Measurements from ENCODE around the gene FRAT2. TPM values are rescaled to one million over a fixed set of nuclear protein-coding genes. Genes with fewer than 3 reads are reported as not detected.

Gene FRAT2
- total and polyA plus RNA-seq, 8 donors: 7.4 to 30.2 (median 8.6) TPM

- Histone ChIP-seq H3K36me3 (no peaks in the 10 kb centered on the region), H3K27me3 (no peaks in the 10 kb centered on the region), H3K4me3 (no peak overlapping the region), H3K4me1 (peaks cover 0 to 30% of the 10 kb centered on the region in 2 donors), H3K27ac (no peak overlapping the region), H3K9me3 (no peaks in the 10 kb centered on the region)
- no peak for TF ChIP-seq CTCF (IDR thresholded peaks at IDR 0.05)
- no peak for ATAC-seq
- intact Hi-C loops (cut with DNase I): no loop called here
- no peak for DNase-seq
These were observed 21.6 kb downstream of the FRAT2 start for GRCh38 chr10:97312897-97313296.

- TF ChIP-seq CTCF (IDR thresholded peaks at IDR 0.05): no peak
- Histone ChIP-seq H3K27ac (no peak overlapping the region), H3K9me3 (no peaks in the 10 kb centered on the region), H3K27me3 (no peaks in the 10 kb centered on the region), H3K4me3 (no peak overlapping the region), H3K36me3 (no peaks in the 10 kb centered on the region), H3K4me1 (peaks cover 0 to 18% of the 10 kb centered on the region in 2 donors)
- no peak for DNase-seq
- ATAC-seq: no peak
- intact Hi-C loops (cut with DNase I): no loop called here
These were observed 23.4 kb downstream of the FRAT2 start for GRCh38 chr10:97311111-97311626.

GRCh38 chr10:97307866-97308780, 26.4 kb downstream of the FRAT2 start:
- no peak overlapping the region for H3K4me3 ChIP-seq
- intact Hi-C loops (cut with DNase I): no loop called here
- no peak for TF ChIP-seq CTCF (IDR thresholded peaks at IDR 0.05)
- no peak overlapping the region for H3K27ac ChIP-seq
- no peaks in the 10 kb centered on the region for H3K27me3 ChIP-seq
- DNase-seq: no peak
- peaks cover 0 to 3% of the 10 kb centered on the region in 2 donors for H3K4me1 ChIP-seq
- H3K36me3 ChIP-seq: no peaks in the 10 kb centered on the region
- ATAC-seq: no peak
- no peaks in the 10 kb centered on the region for H3K9me3 ChIP-seq

- H3K36me3 ChIP-seq: no peaks in the 10 kb centered on the region
- H3K4me3 ChIP-seq: no peak overlapping the region
- intact Hi-C loops (cut with DNase I): no loop called here
- ATAC-seq (no peak), DNase-seq (no peak)
- H3K27ac ChIP-seq: no peak overlapping the region
- H3K4me1 ChIP-seq: peaks cover 0 to 3% of the 10 kb centered on the region in 2 donors
- H3K27me3 ChIP-seq: no peaks in the 10 kb centered on the region
- no peaks in the 10 kb centered on the region for H3K9me3 ChIP-seq
- TF ChIP-seq CTCF (IDR thresholded peaks at IDR 0.05): no peak
These were observed 27.1 kb downstream of the FRAT2 start for GRCh38 chr10:97307441-97307840.

- Histone ChIP-seq H3K27me3 (no peaks in the 10 kb centered on the region), H3K4me3 (no peak overlapping the region), H3K4me1 (no peaks in the 10 kb centered on the region), H3K9me3 (no peaks in the 10 kb centered on the region), H3K27ac (no peak overlapping the region), H3K36me3 (no peaks in the 10 kb centered on the region)
- intact Hi-C loops (cut with DNase I): no loop called here
- ATAC-seq: no peak
- no peak for TF ChIP-seq CTCF (IDR thresholded peaks at IDR 0.05)
- DNase-seq: no peak
These were observed 32.3 kb downstream of the FRAT2 start for GRCh38 chr10:97302088-97302791.
